ENCODE data around the gene MVK.

The MVK gene

GRCh38 chr12:109567967-109568366 is 5.6 kb upstream of the MVK start:
- ATAC-seq, result no peak

DNA sequence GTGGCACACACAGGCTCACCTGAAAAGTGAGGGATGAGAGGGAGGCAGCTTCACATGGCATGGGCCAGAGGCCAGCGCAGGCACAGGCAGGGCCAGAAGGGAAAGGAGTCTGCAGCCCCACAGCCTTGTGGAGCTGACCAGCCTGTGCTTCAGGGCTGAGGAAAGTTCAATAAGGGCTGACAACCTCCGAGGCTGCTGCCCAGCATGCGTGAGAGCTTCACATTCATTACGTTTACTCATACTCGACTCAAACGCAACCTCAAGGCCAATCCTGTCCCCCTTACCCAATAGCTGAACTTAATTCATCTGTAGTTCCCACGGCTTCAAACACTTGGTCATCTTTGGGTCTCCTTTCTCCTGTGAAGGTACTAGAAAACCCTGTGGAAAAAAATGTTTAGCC is 5.1 kb upstream of the MVK start:
- no peak for ATAC-seq

DNA sequence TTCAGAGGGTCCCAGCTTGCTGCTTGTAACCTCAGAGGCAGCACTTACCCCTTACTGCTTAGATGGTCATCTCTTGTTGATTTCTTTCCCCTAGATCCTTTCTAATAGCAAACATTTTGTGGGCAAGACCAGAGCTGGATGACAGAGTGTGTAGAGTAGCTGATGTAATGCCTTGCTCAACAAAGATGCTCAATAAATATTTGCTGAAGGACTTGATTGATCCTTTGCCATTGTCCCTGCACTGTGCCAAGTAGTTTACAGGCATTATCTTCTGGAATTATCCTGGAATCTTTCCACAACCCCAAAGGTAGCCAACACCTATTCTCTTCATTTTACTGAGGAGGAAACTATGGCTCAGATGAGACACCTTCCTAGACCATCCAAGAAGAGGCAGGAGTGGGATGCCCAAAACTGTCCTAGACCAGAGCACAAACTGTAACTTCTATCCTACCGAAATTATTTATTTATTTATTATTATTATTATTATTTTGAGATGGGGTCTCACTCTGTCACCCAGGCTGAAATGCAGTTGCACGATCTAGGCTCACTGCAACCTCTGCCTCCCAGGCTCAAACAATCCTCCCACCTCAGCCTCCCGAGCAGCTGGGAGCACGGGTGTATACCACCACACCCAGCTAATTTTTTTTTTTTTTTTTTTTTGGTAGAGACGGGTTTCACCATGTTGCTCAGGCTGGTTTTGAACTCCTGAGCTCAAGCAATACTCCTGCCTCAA is 1.7 kb upstream of the MVK start:
- ATAC-seq, result no peak

- no peak for ATAC-seq
Observed at GRCh38 chr12:109572506-109572845, 1.1 kb upstream of the MVK start.

GRCh38 chr12:109573914-109574244 is 285 bp downstream of the MVK start:
- ATAC-seq, result peak; percentile 6

DNA sequence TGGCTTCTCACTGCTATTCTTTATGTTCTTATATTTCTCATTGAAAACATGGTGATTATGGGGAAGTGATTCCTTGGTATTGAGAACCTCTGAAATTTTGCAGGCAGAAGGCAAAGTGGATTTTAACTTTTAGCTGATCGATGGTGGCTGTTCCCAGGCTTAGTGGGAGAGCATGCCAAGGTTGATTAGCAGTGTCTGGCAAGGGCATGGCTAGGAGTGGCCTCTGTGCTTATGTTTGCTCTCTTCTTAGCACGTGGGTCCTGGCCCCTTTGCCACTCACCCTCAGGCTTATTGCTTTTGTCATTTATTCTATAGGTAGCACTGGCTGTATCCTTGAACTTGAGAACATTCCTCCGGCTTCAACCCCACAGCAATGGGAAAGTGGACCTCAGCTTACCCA is 2.1 kb downstream of the MVK start:
- no peak for ATAC-seq

DNA sequence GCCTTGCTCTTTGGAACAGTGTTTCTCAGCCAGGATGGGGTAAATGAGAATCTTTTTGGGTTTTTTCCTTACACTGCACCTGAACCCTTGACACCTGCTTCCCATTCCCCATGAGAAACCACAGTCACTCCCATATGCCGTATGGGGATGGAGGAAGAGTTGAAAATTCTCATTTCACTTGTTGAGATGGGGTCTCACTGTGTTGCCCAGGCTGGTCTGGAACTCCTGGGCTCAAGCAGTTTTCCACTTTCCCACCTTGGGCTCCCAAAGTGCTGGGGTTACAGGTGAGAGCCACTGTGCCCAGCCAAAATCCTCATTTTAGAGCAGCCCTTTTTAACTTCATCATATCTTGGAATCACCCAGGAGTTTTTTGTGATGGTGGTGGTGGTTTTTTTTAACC is 3.7 kb downstream of the MVK start:
- no peak for ATAC-seq

DNA sequence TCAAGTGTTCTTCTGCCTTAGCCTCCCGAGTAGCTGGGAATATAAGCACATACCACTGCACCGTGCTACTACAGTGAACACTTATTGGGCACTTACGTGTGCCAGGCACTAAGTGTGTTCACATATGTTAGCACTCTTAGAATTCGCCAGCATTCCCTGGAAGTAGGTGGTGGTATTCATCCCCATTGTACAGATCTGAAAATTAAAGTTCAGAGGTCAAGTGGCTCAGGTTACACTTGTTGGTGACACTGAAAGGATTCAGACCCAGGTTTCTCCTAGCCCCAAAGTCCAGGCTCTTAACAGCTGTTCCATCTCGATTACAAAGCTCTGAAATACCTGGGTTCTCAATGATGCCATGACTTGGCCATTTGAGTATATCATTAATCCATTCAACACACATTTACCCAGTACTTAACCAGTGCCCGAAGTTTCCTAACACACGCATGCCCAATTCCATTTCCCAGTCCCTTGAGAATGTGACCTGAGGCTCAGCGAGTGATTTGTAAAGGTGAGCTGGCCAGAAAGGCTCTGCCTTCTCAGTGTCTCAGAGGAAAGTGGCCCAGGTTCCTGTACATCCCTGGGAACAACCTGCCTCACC is 4.8 kb downstream of the MVK start:
- no peak for ATAC-seq

- no peak for ATAC-seq
Observed at GRCh38 chr12:109579639-109580038, 6.0 kb downstream of the MVK start.

DNA sequence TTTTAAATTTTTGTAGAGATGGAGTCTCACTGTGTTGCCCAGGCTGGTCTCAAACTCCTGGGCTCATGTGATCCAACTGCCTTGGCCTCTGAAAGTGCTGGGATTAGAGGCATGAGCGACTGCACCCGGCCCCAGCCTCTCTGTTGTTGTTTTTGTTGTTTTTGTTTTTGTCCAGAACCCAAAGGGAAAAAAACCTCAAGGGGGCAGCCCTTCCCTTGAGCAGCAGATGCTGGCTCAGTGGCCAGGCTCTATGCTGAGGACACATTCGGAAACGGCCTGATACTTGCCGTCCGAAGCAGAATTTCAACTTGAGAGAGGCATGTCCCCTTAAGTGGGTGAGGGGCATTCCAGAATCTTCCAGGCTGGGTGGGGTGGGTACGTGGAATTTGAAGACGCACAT is 6.7 kb downstream of the MVK start:
- ATAC-seq, result no peak

DNA sequence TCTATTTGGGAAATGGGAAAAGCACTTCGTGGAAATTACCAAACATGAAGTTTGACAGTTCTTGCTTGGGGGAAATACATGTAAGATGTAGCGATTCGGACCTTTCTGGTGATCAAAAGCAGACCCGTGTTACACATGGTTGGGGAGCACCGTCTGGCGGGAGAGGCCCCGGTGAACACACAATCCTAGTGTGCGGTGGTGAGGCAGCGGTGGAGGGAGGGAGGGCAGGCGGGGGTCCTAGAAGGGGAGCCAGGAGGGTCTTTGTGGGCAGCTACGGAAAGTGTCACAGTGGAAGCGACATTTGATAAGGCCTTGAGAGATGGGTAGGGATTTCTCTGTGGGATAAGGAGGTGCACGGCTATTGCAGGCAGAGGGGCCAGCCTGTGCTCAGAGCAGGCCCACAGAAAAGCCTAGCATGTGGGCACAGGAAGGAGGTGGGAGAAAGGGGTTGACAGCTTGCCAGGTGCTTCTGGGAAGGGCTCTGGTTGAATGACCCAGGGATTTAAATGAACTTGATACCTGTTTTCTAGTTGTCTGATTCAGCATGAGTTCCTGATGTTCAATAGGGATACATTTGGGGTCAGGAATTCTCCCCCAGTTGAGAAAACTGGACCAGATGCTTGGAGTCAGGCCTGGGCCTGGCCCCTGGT is 7.2 kb downstream of the MVK start:
- no peak for ATAC-seq

- ATAC-seq, result no peak
Observed at GRCh38 chr12:109581334-109581691, 7.7 kb downstream of the MVK start.

DNA sequence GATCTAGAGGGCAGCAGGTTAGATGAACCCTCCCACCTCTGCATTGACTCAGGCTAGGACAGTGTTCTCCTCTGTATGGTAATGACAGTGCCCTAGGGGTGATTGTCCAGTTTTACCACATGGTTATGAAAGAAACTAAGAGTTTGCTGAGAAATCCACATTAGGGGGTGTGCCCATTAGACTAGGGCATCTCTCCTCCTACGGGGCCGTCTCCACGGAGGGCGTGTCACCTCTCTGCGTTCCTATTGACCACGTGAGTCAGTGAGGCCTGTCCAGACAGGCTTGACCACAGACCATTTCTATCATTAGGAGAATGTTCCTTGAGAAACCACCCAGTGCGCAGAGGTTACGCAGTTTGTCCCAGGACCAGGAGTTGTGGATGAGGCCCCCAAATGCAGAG is 8.3 kb downstream of the MVK start:
- no peak for ATAC-seq

DNA sequence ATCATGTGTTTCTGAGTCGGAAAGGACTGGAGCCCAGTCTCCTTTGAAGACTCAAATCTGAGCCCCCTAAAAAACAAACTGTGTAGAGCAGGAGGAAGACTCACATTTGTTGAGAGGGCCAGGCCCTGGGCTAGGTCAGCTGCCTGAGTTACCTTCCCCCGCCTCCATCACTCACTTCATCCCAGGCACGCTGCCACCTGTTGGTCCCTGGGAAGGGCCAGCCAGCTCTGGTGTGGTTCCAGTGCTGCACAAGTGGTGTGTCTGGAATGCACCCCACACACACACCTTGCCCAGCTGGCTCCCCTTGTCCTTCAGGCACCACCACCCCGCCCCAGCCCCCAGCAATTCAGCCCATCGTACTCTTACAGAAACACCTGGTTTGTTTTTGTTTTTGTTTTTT is 9.0 kb downstream of the MVK start:
- no peak for ATAC-seq

GRCh38 chr12:109583733-109584132 is 10.1 kb downstream of the MVK start:
- no peak for ATAC-seq

DNA sequence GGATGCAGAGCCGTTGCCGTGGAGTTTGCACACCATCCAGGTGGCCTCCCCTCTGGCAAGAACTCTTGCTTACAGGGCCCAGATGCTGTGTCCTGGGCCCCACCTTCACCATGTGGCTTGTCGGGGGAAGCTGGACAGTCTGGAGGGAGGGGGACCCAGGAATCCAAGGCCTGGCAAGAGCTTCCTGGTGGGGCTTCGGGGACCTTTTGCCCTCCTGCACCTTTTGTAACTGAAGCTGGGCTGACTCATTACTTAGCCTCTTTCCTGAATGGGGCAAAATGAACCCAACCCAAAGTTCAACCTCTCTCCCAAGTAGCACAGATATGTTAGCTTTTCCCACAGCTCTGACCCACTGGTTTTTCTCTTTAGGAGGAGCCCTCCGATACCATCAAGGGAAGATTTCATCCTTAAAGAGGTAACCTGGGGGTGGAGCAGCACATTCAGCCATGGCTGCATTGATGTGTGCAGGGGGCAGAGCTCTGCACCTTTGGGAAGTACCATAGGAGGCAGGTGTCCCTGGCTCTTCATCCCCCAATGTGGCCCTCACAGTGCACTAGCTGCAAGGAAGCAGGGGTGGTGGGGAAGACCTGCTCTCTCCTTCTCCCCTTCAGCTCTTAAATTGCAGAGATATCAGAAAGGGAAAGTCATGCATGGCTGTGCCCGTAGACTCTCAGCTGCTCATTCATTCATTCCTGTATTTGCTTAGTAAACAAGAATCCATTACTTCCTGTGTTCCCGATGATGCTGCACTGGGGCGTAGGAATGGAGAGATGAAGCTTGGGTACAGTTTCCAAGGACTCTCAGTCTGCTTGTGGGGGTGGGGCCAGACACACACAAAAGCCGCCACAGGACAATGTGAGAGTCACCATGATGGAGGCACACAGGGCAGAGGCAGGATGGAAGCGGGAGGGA is 13.0 kb downstream of the MVK start:
- no peak for ATAC-seq

DNA sequence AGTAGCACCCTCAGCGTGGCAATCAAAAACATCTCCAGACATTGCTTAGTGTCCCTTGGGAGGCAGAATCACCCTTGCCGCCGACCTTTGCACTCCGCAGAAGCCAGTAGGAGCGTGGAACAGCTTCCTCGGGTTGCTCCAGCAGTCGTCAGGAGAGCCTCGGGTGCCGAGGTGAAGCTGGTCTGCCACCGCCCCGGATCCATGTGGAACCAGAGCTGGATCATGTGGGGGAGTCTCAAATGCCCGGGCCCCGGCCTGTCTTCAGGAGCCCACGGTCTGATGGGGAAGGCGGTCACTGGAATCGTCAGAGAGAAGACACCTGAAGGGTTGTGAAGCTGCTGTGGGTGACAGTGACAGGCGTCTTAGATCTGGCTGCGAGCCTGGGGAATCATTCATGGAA is 14.3 kb downstream of the MVK start:
- ATAC-seq, result no peak

DNA sequence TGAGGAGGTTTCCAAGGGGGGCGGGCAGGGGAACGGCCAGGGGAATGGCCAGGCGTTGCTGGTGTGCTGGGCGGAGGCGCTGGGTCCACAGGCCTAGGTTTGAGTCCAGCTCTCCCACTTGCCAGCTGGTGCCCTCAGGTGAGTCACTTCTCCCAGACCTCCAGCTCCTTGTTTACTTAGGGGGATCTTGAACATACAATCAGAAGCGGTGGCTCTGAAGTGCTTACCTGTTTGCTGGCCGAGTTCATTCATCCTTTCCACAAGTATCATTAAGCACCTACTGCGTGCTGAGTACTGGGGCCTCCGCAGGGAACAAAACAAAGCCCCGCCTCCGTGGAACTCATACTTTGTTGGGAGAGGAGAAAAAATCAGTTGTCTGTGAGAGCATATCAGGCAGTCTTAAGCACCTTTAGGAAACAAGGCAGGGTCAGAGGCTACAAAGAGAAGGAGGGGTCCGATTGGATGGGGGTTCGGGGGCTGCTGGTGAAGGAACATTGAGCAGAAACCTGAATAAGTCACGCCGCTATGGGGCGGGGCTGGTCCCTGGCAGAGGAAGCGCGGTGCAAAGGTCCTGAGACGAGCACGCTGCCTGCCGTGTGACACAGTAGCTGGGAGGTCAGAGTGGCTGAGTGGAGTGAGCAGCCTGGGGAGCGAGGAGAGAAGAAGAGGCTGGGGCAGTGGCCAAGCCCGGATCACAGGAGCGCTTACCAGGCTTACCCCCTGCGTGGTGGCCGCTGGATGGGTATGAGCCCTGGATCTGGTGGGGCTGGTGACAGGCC is 15.1 kb downstream of the MVK start:
- no peak for ATAC-seq

DNA sequence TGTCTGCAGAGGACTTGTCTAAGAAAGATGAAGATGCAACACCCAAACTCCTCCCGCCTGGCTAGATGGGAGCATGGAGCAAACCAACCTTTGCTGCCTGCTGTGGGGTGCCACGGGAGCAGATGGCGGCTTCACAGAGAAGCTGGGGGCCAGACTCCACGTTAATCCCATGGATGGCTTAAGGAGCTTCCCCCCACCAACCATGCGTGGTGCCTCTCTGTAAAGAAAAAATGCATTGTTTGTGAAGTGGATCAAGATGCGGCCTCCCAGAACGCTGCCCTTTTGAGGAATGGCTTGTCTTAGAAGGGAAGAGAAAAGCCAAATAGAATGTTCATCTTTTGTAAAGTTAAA is 15.6 kb downstream of the MVK start:
- ATAC-seq, result no peak

DNA sequence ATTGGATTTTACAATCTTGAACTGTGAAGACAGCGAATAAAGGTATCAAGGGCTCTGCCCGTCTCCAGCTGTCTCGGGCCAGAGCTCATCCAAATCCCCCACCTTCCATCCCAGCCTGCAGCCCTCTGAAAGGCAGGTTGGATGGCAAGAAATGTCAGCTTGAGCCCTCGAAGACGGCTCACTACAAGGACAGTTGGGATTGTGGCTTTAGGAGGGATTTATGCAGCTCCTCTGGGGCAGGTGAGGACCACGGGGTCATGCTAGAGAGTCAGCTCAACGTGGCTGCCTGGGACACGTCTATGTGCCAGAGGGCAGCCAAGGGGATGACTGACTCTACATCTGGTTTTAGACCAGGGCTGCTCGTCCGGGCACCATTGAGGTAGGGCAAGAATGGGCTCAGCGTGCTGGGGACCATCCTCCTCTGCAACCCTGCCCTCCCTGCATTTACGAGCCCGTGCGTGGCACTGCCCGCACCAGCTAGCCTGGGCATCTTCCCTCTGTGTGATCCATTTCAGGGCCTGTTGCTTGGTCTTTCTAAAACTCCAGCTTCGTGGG is 16.2 kb downstream of the MVK start:
- no peak for ATAC-seq

GRCh38 chr12:109590566-109590965 is 17.0 kb downstream of the MVK start:
- no peak for ATAC-seq

DNA sequence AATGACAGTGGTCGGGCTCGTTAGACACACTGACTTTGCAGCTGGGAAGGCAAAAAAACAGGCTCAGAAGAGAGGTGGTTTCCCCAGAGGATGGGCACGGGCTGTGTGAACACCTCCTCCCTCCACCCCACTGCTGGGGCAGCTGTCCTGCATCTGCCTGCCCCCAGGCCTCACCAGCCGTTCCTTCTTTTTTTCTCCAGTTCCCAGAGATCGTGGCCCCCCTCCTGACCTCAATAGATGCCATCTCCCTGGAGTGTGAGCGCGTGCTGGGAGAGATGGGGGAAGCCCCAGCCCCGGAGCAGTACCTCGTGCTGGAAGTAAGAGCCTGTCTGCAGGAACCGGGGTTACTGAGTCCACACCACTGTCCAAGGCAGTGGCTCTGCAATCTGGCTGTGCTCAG is 17.4 kb downstream of the MVK start:
- no peak for ATAC-seq
